Sciatic nerve (tissue), 2 donors: Measurements from ENCODE around the gene GNG2. TPM values are rescaled to one million over a fixed set of nuclear protein-coding genes. Genes with fewer than 3 reads are reported as not detected.

Experiments
- ATAC-seq: fragments of 200-7000 bp; cut with Tn5 transposase; one replicate; pipeline ENCODE4 v1.9.1; 2020; ENCODE audit warnings: mild to moderate bottlenecking, moderate library complexity
- DNase-seq: peaks from one replicate; pipeline ENCODE4 v3.0.0-alpha.2; 2020; ENCODE audit warnings: low spot score
- intact Hi-C: fragments of 100-400 bp; cut with DNase I; formaldehyde crosslinking; loops from one replicate; pipeline ENCODE4 v1.14.2; 2022
- total RNA-seq: library from RNA; stranded (reverse); fragmentation: NEBNext Ultra II Directional; extraction: Animal tissue kit (Norgen Biotek cat#: 25700); gene quantifications from one replicate; pipeline ENCODE4 v1.2.1, GENCODE V29; 2021
- donor health status: DM: no; HTN: no; CAD: no.
- donor health status: DM: no; HTN: no; CAD: no.

GNG2 gene
- total RNA-seq, 1 donor from 2014 or later, result 180 TPM

DNA sequence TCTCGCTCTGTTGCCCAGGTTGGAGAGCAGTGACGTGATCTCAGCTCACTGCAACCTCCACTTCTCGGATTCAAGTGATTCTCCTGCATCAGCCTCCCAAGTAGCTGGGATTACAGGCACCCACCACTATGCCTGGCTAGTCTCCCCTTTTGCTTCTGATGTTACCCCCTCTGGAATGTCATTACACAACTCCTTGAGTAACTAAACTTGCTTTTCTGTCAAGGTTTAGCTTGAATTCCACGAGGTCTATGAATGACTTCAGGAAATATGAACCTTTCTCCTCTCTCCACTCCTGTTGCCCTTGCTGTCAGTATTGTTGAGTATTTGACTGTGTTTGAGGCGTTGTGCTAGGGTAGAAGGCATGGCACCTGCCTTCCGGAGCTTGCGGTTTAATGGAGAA lies 112.2 kb downstream of the GNG2 start:
- ATAC-seq, result no peak
- no peak for DNase-seq
- intact Hi-C loops, result no loop called here

DNA sequence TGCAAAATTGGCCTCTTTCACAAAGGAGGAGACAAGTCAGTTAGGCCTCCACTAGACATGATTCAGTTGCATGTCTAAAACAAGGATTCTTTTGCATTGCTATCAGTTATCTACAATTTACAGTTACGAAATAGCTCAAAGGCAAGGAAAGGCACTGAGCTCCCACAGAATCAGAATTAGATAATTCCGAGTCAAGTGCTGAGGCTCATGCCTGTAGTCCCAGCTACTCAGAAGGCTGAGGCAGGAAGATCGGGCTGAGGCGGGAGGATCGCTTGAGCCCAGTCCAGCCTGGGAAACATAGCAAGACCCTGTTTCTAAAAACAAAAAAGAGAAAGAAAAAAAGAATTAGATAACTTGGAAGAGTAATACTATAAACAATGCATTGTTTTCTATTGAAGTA lies 116.7 kb downstream of the GNG2 start:
- DNase-seq, result no peak
- no peak for ATAC-seq
- intact Hi-C loops, result no loop called here

DNA sequence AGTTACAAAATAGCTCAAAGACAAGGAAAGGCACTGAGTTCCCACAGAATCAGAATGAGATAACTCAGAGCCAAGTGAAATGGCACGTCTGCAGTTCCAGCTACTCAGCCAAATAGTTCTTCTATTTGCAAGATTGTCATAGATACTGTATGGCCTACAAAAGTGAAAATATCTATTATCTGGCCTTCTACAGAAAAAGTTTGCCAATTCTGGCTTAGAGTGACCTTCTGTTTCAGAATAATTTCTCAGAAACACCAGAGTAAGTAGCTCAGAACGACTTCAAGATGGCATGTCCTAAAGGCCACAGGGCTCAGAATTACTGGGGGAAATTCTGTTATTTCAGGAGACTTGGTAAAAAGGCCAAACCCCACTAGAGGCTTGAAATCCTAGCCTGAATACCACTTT lies 118.3 kb downstream of the GNG2 start:
- intact Hi-C loops, result no loop called here
- peak; percentile 26 for ATAC-seq
- no peak for DNase-seq

DNA sequence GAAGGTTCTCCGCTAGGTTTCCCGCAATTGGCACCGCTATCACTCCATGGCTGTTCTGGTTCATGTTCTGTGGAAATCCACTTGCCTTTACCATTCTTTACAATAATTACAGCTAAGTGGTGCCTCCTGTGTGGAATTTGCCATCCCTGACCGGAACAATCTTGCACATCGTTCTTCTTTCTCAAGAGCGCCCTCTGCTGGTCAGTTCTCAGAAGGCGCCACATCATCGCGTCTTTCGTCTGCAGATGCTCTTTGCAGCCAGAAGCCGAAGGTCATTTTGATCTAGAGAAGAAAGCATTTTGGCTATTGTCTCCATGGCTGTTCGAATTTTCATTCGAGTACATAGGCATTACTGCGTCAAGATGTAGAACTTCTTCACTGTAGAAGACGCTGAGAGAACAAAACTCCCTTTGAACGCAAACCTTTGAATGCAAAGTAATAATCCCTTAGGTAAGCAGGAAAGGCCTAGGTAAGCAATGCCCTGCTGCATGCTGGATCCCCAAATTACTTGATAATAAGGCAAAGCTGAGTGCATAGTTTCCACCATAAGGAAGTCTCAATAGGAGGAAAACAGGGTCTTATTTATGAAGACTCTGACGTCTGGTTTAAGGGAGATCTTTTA lies 118.8 kb downstream of the GNG2 start:
- intact Hi-C loops, result no loop called here
- peak; percentile 94 for DNase-seq

DNA sequence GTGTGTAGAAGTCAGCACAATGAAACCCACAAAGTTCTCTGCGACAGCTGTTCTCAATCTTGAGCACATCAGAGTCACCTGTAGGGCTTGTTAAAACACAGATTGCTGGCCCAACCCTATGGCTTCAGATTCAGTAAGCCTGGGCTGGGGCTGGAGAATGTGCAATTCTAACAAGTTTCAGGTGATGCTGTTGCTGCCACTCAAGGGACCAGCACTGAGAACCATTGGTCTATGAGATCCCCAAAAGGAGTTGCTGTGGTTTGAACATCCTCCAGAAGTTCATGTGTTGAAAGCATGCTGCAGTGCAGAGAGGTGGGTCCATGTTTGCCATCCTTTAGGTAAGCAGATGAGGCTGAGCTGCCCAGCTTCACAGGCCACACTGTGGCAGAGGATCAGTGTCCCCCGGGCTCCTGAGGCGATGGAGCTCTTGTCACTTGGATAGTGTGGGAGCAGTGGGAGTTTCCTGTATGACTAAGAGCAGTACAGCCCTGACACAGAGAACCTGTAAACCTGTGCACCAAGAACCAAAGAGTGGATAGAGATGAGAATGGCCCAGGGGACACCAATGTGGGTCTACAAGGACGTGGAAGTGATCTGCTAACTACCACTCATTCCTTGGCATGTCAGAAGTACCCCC lies 120.9 kb downstream of the GNG2 start:
- intact Hi-C loops, result no loop called here
- ATAC-seq (no peak), DNase-seq (no peak)

More for the DNA sequence above, 118.8 kb downstream of the GNG2 start:
- peak; percentile 90 for ATAC-seq

DNA sequence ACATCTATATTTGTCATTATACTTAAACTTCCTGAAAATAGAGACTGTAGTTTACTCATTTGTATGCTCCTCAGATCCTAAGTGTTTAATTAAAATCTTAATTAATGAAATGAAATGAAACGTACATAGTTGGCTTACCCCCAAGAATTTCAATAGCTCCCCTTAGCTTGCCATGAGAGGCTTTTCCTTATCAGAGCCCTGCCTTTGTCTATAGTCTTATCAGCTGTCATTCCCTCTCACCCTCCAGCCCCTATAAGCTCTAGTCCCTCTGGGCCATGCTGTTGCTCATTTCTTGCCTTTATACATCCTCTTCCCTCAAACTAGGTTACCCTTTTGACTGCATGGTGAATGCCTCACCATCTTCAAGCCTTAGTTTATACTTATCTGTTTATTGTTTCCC lies 127.8 kb downstream of the GNG2 start:
- no peak for ATAC-seq
- intact Hi-C loops, result no loop called here

DNA sequence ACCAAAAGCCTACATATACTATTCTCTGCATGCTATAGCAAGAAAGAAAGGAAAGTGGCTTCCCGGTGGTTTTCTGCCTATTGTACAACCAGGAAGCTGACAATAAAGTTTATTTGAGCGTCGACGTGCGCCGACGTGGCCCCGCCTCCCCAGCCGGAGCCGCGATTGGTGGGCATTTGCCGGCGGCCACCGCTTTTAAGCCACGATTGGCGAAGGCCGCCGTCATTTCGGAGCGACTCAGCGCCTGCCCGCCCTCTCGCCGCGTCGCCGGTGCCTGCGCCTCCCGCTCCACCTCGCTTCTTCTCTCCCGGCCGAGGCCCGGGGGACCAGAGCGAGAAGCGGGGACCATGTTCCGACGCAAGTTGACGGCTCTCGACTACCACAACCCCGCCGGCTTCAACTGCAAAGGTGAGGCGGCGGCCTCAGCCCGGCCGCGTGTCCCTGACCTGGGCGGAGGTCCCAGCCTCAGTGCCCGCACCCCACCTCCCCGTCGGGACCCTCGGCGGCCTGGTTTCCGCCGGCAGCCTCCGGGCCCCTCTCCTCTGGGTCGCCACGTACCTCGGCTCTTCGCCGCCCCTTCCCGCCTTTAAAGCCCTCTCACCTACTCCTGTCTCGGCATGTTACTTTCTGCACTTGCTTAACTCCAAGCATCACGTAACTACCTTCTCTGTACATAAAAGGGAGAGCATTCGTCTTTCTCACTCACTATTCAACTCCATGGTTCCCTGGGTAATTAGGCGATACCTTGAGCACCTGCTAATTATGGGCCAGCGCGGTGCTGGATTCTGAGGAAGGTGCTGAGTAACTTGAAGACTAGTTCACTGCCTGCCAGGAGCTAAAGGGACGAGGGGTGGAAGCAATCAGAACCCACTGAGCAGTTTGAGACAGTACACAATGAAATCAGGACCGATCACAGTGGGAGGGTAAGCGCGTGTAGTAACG lies 129.2 kb downstream of the GNG2 start, which contains the start of gene RTRAF:
Gene RTRAF, plus strand, starts transcription at position 254 of the 942 bp plus-strand sequence. Its CDS starts 94 bp downstream, at position 348.
- ATAC-seq (peak; percentile 99), DNase-seq (peak; percentile 95)
- intact Hi-C loops, result no loop called here

More for the DNA sequence above, 127.8 kb downstream of the GNG2 start:
- no peak for DNase-seq

DNA sequence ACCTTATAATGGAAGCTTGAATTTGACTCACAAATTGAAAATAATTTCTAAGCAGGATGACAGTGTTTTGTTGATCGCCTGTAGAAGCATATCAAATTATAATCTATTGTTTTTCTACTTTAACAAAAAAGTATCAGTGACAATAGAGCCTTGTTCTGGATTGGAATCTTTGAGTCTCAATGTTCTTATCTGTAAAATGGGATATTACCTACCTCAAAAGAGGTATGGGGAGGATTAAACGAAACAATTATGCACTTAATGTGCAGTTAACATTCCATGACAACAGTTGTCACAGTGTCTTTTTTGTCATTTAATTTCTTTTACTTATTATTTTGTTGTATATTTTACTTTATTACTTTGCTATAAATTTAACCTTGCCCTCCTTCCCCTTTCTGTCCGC lies 130.1 kb downstream of the GNG2 start:
- ATAC-seq, result no peak
- intact Hi-C loops, result no loop called here
- DNase-seq, result no peak

DNA sequence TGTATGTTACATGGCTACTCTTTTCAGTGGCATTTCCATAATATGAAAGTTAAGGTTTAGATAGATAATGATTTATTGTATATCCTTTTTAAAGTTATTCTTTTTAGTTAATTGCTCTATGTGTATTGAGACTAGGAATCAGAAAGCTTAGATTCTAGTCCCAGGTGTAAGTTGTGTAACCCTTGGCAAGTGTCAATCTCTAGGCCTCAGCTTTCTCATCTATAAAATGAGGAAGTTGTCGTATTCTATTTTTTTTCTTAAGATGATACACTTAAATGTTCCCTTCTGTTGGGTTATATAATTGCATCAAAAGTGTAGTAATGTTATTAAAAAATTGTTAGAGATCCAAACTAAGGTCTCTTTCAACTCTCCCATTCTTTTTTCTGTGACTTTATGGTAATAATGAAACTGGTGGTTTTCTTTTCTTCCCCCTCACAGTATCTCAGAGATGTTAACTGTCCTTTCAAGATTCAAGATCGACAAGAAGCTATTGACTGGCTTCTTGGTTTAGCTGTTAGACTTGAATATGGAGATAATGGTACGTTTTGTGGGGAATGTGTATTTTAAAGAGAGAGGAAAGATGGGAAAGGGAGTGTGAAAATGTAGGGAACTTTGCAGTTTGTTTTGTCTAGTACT lies 133.0 kb downstream of the GNG2 start:
- intact Hi-C loops, result no loop called here

DNA sequence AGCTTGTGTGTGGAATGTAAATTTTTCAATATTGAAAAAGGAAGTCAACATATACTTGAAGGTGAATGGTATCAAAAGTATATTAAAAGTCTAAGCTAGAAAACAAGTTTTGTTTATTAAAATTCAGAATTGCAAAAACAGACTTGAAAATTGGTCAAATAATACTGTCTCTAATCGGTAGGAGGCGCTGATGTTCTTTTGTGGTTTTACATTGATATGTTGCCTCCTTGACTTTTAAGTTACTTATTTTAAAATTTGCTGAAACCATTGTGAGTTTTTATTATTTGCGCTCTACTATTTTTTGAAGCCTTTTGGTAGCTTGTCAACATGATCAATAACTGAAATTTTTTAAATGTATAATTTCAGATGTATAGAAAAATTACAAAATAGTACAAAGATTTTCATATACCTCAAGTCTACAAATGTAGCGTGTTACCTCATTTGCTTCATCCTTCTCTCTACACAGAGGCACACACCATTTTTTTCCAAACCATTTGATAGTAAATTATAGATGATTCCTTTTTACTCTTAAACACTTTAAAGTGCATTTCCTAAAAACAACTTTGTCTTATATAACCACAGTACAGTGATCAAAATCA lies 135.8 kb downstream of the GNG2 start:
- no peak for DNase-seq

More for the DNA sequence above, 133.0 kb downstream of the GNG2 start:
- no peak for ATAC-seq
- no peak for DNase-seq

DNA sequence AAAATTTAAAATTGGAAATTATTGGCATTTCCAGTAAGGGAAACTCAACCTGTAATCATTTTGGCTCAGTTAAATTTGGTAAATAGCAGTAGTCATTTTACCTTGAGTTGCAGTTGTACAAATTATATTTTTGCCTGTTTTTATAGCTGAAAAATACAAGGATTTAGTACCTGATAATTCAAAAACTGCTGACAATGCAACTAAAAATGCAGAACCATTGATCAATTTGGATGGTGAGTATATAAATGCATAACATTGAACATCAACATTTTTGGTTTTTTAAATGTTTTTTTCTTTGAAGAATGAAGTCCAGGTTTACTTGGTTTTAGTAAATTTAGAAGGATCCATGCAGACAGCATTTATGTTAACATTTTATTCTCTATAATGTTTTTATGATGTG lies 137.9 kb downstream of the GNG2 start:
- DNase-seq (no peak), ATAC-seq (no peak)
- intact Hi-C loops, result loop anchor here (5.0 kb wide), 1 partner anchor 134 kb away; no protein-coding TSS in a partner anchor

More for the DNA sequence above, 135.8 kb downstream of the GNG2 start:
- intact Hi-C loops, result loop anchor here (5.0 kb wide), 1 partner anchor 136 kb away; no protein-coding TSS in a partner anchor
- ATAC-seq, result no peak

DNA sequence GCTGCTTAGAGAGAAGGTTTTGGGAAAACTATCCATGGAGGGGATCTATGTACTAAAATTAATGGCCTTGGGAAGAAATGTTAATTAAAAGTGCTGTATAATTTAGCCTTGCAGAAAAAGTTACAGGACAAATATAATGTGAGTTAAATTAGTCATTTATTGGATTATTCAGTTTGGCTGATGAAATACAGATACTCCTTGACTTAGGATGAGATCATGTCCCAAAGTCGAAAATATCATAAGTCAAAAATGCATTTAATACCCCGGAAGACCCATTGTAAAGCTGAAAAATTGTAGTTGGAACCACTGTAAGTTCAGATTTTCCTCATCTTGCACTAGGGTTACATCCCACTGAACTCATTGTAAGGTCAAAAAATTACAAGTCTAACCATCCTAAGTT lies 138.7 kb downstream of the GNG2 start:
- intact Hi-C loops, result loop anchor here (5.0 kb wide), 1 partner anchor 133 kb away; no protein-coding TSS in a partner anchor
- ATAC-seq (no peak), DNase-seq (no peak)

DNA sequence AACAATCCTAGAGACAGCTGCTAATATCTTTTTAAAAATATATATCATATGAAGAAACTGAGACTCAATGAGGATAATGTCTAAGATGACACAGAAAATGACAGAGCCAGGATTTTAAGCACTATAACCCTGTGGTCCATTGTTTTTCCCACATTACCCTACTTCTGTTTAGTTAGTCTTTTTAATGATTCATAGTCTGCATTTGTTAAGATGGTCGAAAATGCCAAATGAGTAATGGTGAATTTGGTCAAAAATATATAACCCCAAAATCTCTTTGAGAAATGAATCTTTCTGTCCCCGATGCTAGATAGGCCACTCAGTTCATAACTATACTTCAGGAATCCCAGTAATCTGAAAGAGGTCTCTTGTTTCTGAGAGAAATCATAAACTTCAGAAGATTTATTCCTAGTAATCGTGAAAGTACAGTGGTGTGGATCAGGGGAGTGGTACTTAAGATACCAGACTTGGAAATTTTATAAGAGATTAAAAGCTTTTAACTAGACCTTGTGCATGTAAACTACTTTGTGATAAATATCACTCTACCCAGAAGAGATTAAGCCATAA lies 139.7 kb downstream of the GNG2 start:
- intact Hi-C loops, result no loop called here
- DNase-seq (no peak), ATAC-seq (no peak)

DNA sequence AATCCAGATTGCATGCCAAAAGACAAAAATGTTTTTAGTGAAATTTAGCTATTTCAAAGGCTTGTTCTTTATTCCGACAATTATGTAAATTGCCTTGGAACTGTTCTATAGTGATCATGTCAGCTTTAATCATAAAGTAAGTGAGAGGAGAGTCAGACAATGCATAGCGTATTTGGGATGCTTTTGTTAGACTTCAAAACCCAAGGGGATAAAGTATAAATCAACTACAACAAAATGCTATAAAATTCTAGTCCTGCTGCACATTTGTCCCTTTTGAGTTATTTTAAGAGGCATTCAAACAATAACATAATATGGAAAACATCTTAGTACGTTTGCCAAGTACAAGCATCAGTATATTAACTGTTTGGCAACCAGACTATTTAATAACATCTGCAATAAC lies 140.3 kb downstream of the GNG2 start:
- DNase-seq, result no peak
- no peak for ATAC-seq
- intact Hi-C loops, result no loop called here

DNA sequence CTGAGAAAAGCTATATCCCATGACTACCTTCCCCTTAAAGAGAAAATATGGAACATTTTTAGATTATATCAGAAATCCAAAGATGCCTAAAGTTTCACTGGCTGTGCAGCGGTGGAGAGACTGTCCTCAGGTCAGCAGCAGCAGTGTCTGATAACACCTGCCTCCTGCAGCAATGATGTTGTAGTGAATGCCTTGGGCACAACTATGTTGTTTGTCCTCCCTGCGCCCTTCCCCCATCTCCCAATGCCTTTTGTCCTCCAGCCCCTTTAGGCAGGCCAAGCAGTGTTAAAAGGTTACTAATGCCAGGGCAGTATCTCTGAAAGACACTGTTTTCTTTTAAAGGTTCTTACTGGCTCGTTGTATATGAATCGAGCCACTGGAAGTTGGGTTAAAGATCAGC lies 142.1 kb downstream of the GNG2 start:
- intact Hi-C loops, result no loop called here
- DNase-seq (no peak), ATAC-seq (peak; percentile 47)

DNA sequence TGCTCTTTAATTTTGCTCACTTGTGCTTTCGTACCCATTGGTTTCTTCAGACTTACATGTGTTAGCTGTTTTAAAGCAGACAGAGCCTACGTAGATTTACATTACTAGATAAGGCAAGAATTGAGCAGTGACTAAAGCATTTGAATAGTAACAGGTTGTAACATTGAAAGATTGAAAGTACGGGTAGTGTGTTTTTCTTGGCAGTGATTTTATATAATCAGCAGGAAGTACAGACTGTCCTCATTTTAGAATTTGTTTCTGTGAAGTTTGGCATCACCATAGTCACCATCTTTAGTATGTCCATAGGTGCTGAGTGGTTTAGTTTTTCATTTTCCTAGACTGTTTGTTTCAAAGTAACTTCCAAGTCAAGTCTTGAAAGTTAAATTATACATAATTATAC lies 142.9 kb downstream of the GNG2 start:
- intact Hi-C loops, result no loop called here
- ATAC-seq (peak; percentile 39), DNase-seq (no peak)

DNA sequence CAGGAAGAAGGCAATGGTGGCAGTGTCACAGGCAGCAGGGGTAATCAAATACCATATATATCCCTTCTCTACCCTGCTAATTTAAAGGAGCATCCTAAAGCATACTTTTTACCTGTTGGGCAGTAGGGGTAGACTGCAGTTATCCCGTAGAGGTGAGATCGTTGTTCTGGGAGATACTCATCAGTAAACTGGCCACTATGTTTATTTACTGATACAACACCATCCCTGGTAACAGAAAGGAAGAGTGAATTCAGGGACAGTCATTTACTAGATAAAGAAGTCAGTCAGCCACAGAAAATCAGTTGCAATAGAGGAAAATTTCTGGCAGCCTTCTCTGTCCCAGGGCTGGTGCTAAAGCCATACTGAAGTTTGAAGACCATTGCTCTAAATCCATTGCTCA lies 145.2 kb downstream of the GNG2 start:
- ATAC-seq (no peak), DNase-seq (no peak)
- intact Hi-C loops, result no loop called here

DNA sequence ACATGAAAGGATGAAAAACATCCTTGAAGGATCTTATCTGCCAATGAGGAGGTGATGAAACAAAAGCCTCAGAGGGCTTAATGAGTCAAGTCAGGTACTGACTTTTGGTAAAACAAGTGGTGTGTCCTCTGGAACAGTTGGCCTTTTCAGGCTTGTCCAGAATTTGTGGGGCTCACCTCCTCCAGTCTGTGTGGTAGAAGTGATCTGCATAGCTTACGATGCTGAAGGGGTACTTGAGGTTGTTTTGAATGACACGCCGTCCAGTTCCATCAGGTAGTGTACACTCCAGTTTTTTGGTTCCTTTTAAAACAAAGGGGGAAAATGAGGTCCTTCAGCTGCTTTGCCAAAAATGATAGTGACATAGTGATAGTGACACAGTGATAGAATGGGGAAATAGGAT lies 145.9 kb downstream of the GNG2 start:
- no peak for DNase-seq
- intact Hi-C loops, result no loop called here
- ATAC-seq, result no peak
